GM12864 (cell line): ENCODE data around the gene CDKAL1.

Experiments
- DNase-seq: peaks from one replicate; pipeline ENCODE4 v3.0.0-alpha.2; 2011; ENCODE audit warnings: low read depth
- H3K4me3 ChIP-seq: 2 replicates; pipeline ENCODE4 v1.5.1; 2011; ENCODE audit warnings: mild to moderate bottlenecking, low read depth, low read length, control low read depth
- CTCF ChIP-seq: IDR thresholded peaks from 2 replicates; pipeline ENCODE4 v1.5.1; 2011; ENCODE audit warnings: low read depth, mild to moderate bottlenecking, moderate library complexity, low read length, control low read depth, inconsistent platforms; ENCODE audit errors: missing control alignments

The CDKAL1 gene

GRCh38 chr6:20661721-20662120, 127.5 kb downstream of the CDKAL1 start:
- no peak for TF ChIP-seq CTCF
- no peak overlapping the region for H3K4me3 ChIP-seq
- DNase-seq = no peak

- no peak for DNase-seq
- no peak overlapping the region for H3K4me3 ChIP-seq
- no peak for TF ChIP-seq CTCF
Observed at GRCh38 chr6:20664250-20664649, 130.0 kb downstream of the CDKAL1 start.

- no peak for DNase-seq
- no peak for TF ChIP-seq CTCF
- H3K4me3 ChIP-seq = no peak overlapping the region
Observed at GRCh38 chr6:20665290-20665689, 131.0 kb downstream of the CDKAL1 start.

- DNase-seq = peak; percentile 29
Observed at GRCh38 chr6:20669571-20670314, 135.5 kb downstream of the CDKAL1 start.

GRCh38 chr6:20670750-20671149, 136.5 kb downstream of the CDKAL1 start:
- H3K4me3 ChIP-seq = no peak overlapping the region
- TF ChIP-seq CTCF = no peak
- no peak for DNase-seq

More at GRCh38 chr6:20669571-20670314, 135.5 kb downstream of the CDKAL1 start:
- no peak for TF ChIP-seq CTCF
- no peak overlapping the region for H3K4me3 ChIP-seq

- H3K4me3 ChIP-seq = no peak overlapping the region
- DNase-seq = no peak
- TF ChIP-seq CTCF = no peak
Observed at GRCh38 chr6:20672038-20672437, 137.8 kb downstream of the CDKAL1 start.

GRCh38 chr6:20673458-20673857, 139.2 kb downstream of the CDKAL1 start:
- no peak for TF ChIP-seq CTCF
- DNase-seq = no peak
- H3K4me3 ChIP-seq = no peak overlapping the region
